Mesenchymal stem cell (in vitro differentiated cells and primary cell): ENCODE measurements around the gene FAM117A.
"Not testable (repeated sequence)": the region's sequence is repeated elsewhere in the genome, so short reads cannot be mapped to it uniquely, and the experiment has no call there.

ENCODE experiments used
- DNase-seq: peaks from one replicate; pipeline ENCODE4 v3.0.0-alpha.2; 2013
- H2AFZ ChIP-seq: one replicate; pipeline ENCODE4 v1.6.1; 2013; ENCODE audit warnings: low read depth, mild to moderate bottlenecking, control low read depth, inconsistent platforms, low read length, moderate library complexity
- H2AK5ac ChIP-seq: 2 replicates; pipeline ENCODE4 v1.6.1; 2013; ENCODE audit warnings: low read length, moderate library complexity, mild to moderate bottlenecking, inconsistent platforms; ENCODE audit not compliant: severe bottlenecking
- H2BK120ac ChIP-seq: one replicate; pipeline ENCODE4 v1.6.1; 2013; ENCODE audit warnings: low read depth, mild to moderate bottlenecking, inconsistent platforms, low read length, moderate library complexity
- H2BK12ac ChIP-seq, 2 experiments: one replicate each; pipeline ENCODE4 v1.6.1; 2013; ENCODE audit warnings: inconsistent platforms in 2 of 2, low read length in 2 of 2, mild to moderate bottlenecking in 2 of 2, moderate library complexity in 2 of 2, control low read depth in 1 of 2
- H2BK15ac ChIP-seq: one replicate; pipeline ENCODE4 v1.6.1; 2013; ENCODE audit warnings: mild to moderate bottlenecking, low read depth, inconsistent platforms; ENCODE audit not compliant: poor library complexity, severe bottlenecking
- H2BK5ac ChIP-seq: 2 replicates; pipeline ENCODE4 v1.6.1; 2013; ENCODE audit warnings: low read depth, mild to moderate bottlenecking, low read length, control low read depth, inconsistent platforms; ENCODE audit not compliant: poor library complexity, severe bottlenecking
- H3K14ac ChIP-seq, 2 experiments: one replicate each; pipeline ENCODE4 v1.6.1; 2013; ENCODE audit warnings: inconsistent platforms in 2 of 2, low read length in 2 of 2, control low read depth in 1 of 2, mild to moderate bottlenecking in 1 of 2, moderate library complexity in 1 of 2
- H3K18ac ChIP-seq, 2 experiments: one replicate each; pipeline ENCODE4 v1.6.1; 2013; ENCODE audit warnings: inconsistent platforms in 2 of 2, low read length in 2 of 2, control low read depth in 1 of 2, low read depth in 1 of 2, mild to moderate bottlenecking in 1 of 2
- H3K23ac ChIP-seq, 2 experiments: one replicate each; pipeline ENCODE4 v1.6.1; 2013; ENCODE audit warnings: inconsistent platforms in 2 of 2, low read length in 2 of 2, mild to moderate bottlenecking in 2 of 2, moderate library complexity in 2 of 2, control low read depth in 1 of 2
- H3K27ac ChIP-seq: 2 replicates; pipeline ENCODE4 v1.5.1; 2013; ENCODE audit warnings: mild to moderate bottlenecking, moderate library complexity, low read length, control low read depth, inconsistent platforms; ENCODE audit not compliant: poor library complexity, severe bottlenecking
- H3K27me3 ChIP-seq, 2 experiments: 2 replicates each; pipeline versions ENCODE4 v1.6.1 to v1.7.0; 2013; ENCODE audit warnings: low read length in 2 of 2, mild to moderate bottlenecking in 2 of 2, moderate library complexity in 2 of 2, control low read depth in 1 of 2, inconsistent platforms in 1 of 2; ENCODE audit not compliant: control insufficient read depth in 1 of 2, insufficient read depth in 1 of 2
- H3K36me3 ChIP-seq, 2 experiments: 2 replicates each; pipeline versions ENCODE4 v1.6.1 to v1.7.0; 2013; ENCODE audit warnings: low read length in 2 of 2, control low read depth in 1 of 2, inconsistent platforms in 1 of 2, low read depth in 1 of 2, mild to moderate bottlenecking in 1 of 2; ENCODE audit not compliant: insufficient read depth in 2 of 2, control insufficient read depth in 1 of 2
- H3K4ac ChIP-seq, 2 experiments: one replicate each; pipeline ENCODE4 v1.6.1; 2013; ENCODE audit warnings: inconsistent platforms in 2 of 2, low read length in 2 of 2, mild to moderate bottlenecking in 2 of 2, moderate library complexity in 2 of 2, control low read depth in 1 of 2, low read depth in 1 of 2
- H3K4me1 ChIP-seq: 2 replicates; pipeline ENCODE4 v1.6.1; 2013; ENCODE audit warnings: low read depth, low read length, control low read depth; ENCODE audit not compliant: control insufficient read depth, insufficient read depth
- H3K4me2 ChIP-seq: 2 replicates; pipeline ENCODE4 v1.6.1; 2013; ENCODE audit warnings: low read length, mild to moderate bottlenecking, inconsistent platforms; ENCODE audit not compliant: poor library complexity, severe bottlenecking
- H3K4me3 ChIP-seq, 2 experiments: 2 replicates each; pipeline versions ENCODE4 v1.5.1 to v1.7.0; 2013; ENCODE audit warnings: low read length in 2 of 2, mild to moderate bottlenecking in 2 of 2, control low read depth in 1 of 2, low read depth in 1 of 2; ENCODE audit not compliant: insufficient read depth in 1 of 2
- H3K79me1 ChIP-seq: replicated peaks from 2 replicates; pipeline ENCODE4 v1.6.1; 2013; ENCODE audit warnings: mild to moderate bottlenecking, control low read depth, low read length, inconsistent platforms; ENCODE audit not compliant: poor library complexity, severe bottlenecking
- H3K9ac ChIP-seq: 2 replicates; pipeline ENCODE4 v1.7.0; 2013; ENCODE audit warnings: mild to moderate bottlenecking, low read length, moderate library complexity
- H3K9me3 ChIP-seq: 2 replicates; pipeline ENCODE4 v1.7.0; 2013; ENCODE audit warnings: mild to moderate bottlenecking, low read length; ENCODE audit not compliant: control insufficient read depth
- H4K8ac ChIP-seq: one replicate; pipeline ENCODE4 v1.6.1; 2013; ENCODE audit warnings: inconsistent platforms, mild to moderate bottlenecking, low read length, moderate library complexity
- H4K91ac ChIP-seq: one replicate; pipeline ENCODE4 v1.6.1; 2013; ENCODE audit warnings: mild to moderate bottlenecking, low read length, inconsistent platforms
- WGBS: methylation state at CpG from one replicate; pipeline ENCODE4 v1.1.7; 2013; ENCODE audit warnings: mixed read lengths; 5-methylcytosine and 5-hydroxymethylcytosine counted together

The FAM117A gene

GRCh38 chr17:49674507-49674906 lies 89.4 kb downstream of the FAM117A start:
- DNase-seq = no peak
- H3K27me3 ChIP-seq = no peaks in the 10 kb centered on the region
- H3K4me2 ChIP-seq = no peak overlapping the region
- no peak overlapping the region for H3K18ac ChIP-seq
- H3K9ac ChIP-seq = peak overlapping the region; percentile 36
- no peak overlapping the region for H2AK5ac ChIP-seq
- no peak overlapping the region for H4K91ac ChIP-seq
- H3K4ac ChIP-seq = no peak overlapping the region
- no peak overlapping the region for H3K23ac ChIP-seq
- no peak overlapping the region for H3K4me3 ChIP-seq
- no peak overlapping the region for H4K8ac ChIP-seq
- no peak overlapping the region for H3K14ac ChIP-seq
- H2BK12ac ChIP-seq = no peak overlapping the region
- H3K9me3 ChIP-seq = no peaks in the 10 kb centered on the region
- no peak overlapping the region for H2BK15ac ChIP-seq
- H2BK5ac ChIP-seq = no peak overlapping the region
- H3K36me3 ChIP-seq = peaks cover 0 to 14% of the 10 kb centered on the region in 2 experiments
- peaks cover 1% of the 10 kb centered on the region for H3K79me1 ChIP-seq
- peaks cover 3% of the 10 kb centered on the region for H3K4me1 ChIP-seq
- H3K27ac ChIP-seq = no peak overlapping the region
- no peak overlapping the region for H2AFZ ChIP-seq
- no peak overlapping the region for H2BK120ac ChIP-seq

GRCh38 chr17:49673679-49674078 lies 90.3 kb downstream of the FAM117A start:
- not testable (repeated sequence) for H2AFZ ChIP-seq, H2BK120ac ChIP-seq, H2BK5ac ChIP-seq, H3K4ac ChIP-seq, H4K8ac ChIP-seq, H3K4me2 ChIP-seq, H3K4me3 ChIP-seq, H3K79me1 ChIP-seq, H2BK15ac ChIP-seq, DNase-seq, H3K18ac ChIP-seq, H3K27me3 ChIP-seq, H3K4me1 ChIP-seq, H3K9me3 ChIP-seq, H3K14ac ChIP-seq, H3K23ac ChIP-seq, H3K9ac ChIP-seq, H4K91ac ChIP-seq, H2BK12ac ChIP-seq, H2AK5ac ChIP-seq, H3K27ac ChIP-seq
- 97% methylated on average over 4 of the region's 6 CpGs for WGBS
- peaks cover 0 to 14% of the 10 kb centered on the region in 2 experiments for H3K36me3 ChIP-seq

- H2BK15ac ChIP-seq = no peak overlapping the region
- H2BK120ac ChIP-seq = no peak overlapping the region
- no peak overlapping the region for H4K91ac ChIP-seq
- H3K4me3 ChIP-seq = no peak overlapping the region
- no peak overlapping the region for H2AK5ac ChIP-seq
- H3K4me1 ChIP-seq = peaks cover under 1% of the 10 kb centered on the region
- H3K9me3 ChIP-seq = no peaks in the 10 kb centered on the region
- no peak overlapping the region for H2BK12ac ChIP-seq
- no peak overlapping the region for H3K14ac ChIP-seq
- peaks cover 5% of the 10 kb centered on the region for H3K79me1 ChIP-seq
- no peaks in the 10 kb centered on the region for H3K27me3 ChIP-seq
- no peak overlapping the region for H2AFZ ChIP-seq
- no peak overlapping the region for H3K27ac ChIP-seq
- no peak overlapping the region for H3K23ac ChIP-seq
- H3K4ac ChIP-seq = no peak overlapping the region
- H2BK5ac ChIP-seq = no peak overlapping the region
- no peak overlapping the region for H3K4me2 ChIP-seq
- H3K9ac ChIP-seq = no peak overlapping the region
- H3K18ac ChIP-seq = no peak overlapping the region
- no peak for DNase-seq
- peaks cover 2 to 26% of the 10 kb centered on the region in 2 experiments for H3K36me3 ChIP-seq
- no peak overlapping the region for H4K8ac ChIP-seq
- 100% methylated on average over 1 of the region's 4 CpGs for WGBS
These were observed 93.3 kb downstream of the FAM117A start for GRCh38 chr17:49670641-49671040.

- WGBS = no CpG with 5 or more reads among the region's 1 CpG
- H2AK5ac ChIP-seq = no peak overlapping the region
These were observed 93.9 kb downstream of the FAM117A start for GRCh38 chr17:49670002-49670401.

More at GRCh38 chr17:49670002-49670401, 93.9 kb downstream of the FAM117A start:
- Histone ChIP-seq H4K91ac (no peak overlapping the region), H3K18ac (no peak overlapping the region), H3K4me1 (no peaks in the 10 kb centered on the region), H2BK120ac (no peak overlapping the region), H3K27ac (no peak overlapping the region), H3K14ac (no peak overlapping the region), H2AFZ (no peak overlapping the region), H2BK5ac (no peak overlapping the region), H3K4ac (no peak overlapping the region), H3K27me3 (no peaks in the 10 kb centered on the region), H3K4me3 (no peak overlapping the region), H2BK12ac (no peak overlapping the region), H4K8ac (no peak overlapping the region), H3K9ac (no peak overlapping the region), H2BK15ac (no peak overlapping the region), H3K36me3 (peaks cover 2 to 20% of the 10 kb centered on the region in 2 experiments), H3K23ac (no peak overlapping the region), H3K4me2 (no peak overlapping the region), H3K79me1 (peaks cover 5% of the 10 kb centered on the region), H3K9me3 (no peaks in the 10 kb centered on the region)
- DNase-seq = no peak
